Kidney epithelial cell (primary cell): Measurements from ENCODE around the gene ST6GALNAC5. TPM values are rescaled to one million over a fixed set of nuclear protein-coding genes. Genes with fewer than 3 reads are reported as not detected.

Experiments
- DNase-seq: peaks from one replicate; pipeline ENCODE4 v3.0.0-alpha.2; 2010; ENCODE audit warnings: low read depth
- H3K27me3 ChIP-seq: 2 replicates; pipeline ENCODE4 v1.6.0; 2011; ENCODE audit warnings: low read length; ENCODE audit not compliant: control insufficient read depth, insufficient read depth
- H3K36me3 ChIP-seq: 2 replicates; pipeline ENCODE4 v1.5.1; 2011; ENCODE audit warnings: low read length; ENCODE audit not compliant: control insufficient read depth, insufficient read depth
- H3K4me3 ChIP-seq: 2 replicates; pipeline ENCODE4 v1.5.1; 2011; ENCODE audit warnings: low read depth, mild to moderate bottlenecking, control low read depth, low read length
- total RNA-seq: library from RNA; depleted of rRNA; stranded (reverse); fragments of >200 nt; gene quantifications from 2 replicates; pipeline ENCODE4 v1.2.3, GENCODE V29; 2015
- TF ChIP-seq, protein P1 (sequence below): IDR thresholded peaks from 2 replicates; pipeline ENCODE4 v1.5.1; 2011; ENCODE audit warnings: mild to moderate bottlenecking, moderate library complexity, low read length, control low read depth, inconsistent platforms; ENCODE audit not compliant: insufficient read depth, poor library complexity, severe bottlenecking

Gene ST6GALNAC5
- total RNA-seq, 1 donor from 2014 or later = 9.4 TPM

DNA sequence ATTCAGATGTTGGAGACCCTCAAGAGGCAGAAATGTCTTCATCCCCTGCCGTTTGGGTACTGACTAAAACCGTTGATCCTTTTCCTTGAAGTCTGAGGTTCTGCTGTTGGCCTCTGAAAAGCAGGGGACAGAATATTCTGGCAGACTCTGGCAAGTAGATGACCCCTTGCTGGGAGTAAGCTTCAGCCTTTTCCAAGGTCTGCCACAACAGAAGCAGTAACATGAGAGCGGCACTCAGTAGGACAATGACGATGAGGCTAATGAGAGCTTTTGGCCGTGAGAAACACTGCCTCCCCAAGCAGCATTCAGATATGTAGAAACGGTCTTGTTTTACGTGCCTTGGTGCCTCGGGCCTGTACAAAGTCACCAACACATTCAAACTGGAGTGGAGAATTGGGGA lies 143.7 kb downstream of the ST6GALNAC5 start:
- Histone ChIP-seq H3K4me3 (no peak overlapping the region), H3K36me3 (no peaks in the 10 kb centered on the region), H3K27me3 (no peaks in the 10 kb centered on the region)
- TF ChIP-seq, protein P1, sequence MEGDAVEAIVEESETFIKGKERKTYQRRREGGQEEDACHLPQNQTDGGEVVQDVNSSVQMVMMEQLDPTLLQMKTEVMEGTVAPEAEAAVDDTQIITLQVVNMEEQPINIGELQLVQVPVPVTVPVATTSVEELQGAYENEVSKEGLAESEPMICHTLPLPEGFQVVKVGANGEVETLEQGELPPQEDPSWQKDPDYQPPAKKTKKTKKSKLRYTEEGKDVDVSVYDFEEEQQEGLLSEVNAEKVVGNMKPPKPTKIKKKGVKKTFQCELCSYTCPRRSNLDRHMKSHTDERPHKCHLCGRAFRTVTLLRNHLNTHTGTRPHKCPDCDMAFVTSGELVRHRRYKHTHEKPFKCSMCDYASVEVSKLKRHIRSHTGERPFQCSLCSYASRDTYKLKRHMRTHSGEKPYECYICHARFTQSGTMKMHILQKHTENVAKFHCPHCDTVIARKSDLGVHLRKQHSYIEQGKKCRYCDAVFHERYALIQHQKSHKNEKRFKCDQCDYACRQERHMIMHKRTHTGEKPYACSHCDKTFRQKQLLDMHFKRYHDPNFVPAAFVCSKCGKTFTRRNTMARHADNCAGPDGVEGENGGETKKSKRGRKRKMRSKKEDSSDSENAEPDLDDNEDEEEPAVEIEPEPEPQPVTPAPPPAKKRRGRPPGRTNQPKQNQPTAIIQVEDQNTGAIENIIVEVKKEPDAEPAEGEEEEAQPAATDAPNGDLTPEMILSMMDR = no peak
- DNase-seq = no peak

DNA sequence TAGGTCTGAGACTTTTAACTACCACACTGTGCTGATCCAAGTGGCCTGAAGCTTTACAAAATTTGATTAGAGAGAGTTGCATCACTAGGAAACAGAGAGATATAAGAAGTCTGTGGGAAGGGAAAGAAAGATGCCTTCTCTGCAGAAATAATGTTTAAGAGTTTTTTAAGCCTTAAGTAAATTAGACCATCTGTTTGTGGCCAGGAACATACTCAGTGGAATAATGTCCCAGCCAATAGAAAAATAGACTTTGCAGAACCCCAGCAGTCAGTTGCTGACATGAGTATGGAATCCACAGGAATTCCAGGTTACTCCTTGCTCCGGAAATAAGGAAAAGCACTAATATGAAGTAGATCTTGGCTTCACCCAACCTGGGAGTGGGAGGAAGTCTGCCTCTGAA lies 144.8 kb downstream of the ST6GALNAC5 start:
- Histone ChIP-seq H3K4me3 (no peak overlapping the region), H3K27me3 (no peaks in the 10 kb centered on the region), H3K36me3 (no peaks in the 10 kb centered on the region)
- DNase-seq = no peak
- TF ChIP-seq, protein P1 = no peak

DNA sequence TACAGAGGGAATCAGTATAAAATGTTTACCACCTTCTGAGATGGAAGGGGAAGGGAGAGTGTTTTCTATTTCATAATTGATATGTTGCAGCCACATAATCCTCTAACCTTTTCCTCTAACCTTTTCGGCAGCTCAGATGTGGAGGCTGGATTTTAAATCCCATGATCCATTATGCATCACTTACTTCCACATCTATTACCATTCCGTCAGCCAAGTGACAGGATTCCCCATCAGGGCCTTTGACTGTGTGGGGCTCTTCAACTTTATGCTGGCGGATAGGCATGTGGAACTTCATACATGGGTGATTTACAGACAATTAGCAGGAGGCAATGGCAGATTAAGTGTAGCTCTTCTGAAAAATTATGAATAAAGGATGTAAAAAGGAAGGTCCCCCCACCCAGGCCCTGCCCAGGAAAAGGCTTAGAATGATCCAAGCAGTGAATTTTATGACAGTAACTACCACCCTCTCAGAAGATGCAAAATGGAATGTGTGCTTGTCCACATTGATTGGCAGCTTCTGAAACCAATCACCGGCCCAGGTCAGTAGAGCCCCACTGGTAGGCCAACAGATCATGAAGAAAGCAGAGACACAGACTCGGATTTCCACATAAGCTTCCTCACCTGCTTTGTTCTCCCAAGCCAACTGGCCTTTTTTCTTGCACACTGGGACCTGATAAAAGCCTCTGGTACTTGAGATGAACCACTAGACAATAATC lies 147.0 kb downstream of the ST6GALNAC5 start:
- no peak for DNase-seq
- TF ChIP-seq, protein P1 = no peak
- no peaks in the 10 kb centered on the region for H3K36me3 ChIP-seq
- H3K4me3 ChIP-seq = no peak overlapping the region
- no peaks in the 10 kb centered on the region for H3K27me3 ChIP-seq

DNA sequence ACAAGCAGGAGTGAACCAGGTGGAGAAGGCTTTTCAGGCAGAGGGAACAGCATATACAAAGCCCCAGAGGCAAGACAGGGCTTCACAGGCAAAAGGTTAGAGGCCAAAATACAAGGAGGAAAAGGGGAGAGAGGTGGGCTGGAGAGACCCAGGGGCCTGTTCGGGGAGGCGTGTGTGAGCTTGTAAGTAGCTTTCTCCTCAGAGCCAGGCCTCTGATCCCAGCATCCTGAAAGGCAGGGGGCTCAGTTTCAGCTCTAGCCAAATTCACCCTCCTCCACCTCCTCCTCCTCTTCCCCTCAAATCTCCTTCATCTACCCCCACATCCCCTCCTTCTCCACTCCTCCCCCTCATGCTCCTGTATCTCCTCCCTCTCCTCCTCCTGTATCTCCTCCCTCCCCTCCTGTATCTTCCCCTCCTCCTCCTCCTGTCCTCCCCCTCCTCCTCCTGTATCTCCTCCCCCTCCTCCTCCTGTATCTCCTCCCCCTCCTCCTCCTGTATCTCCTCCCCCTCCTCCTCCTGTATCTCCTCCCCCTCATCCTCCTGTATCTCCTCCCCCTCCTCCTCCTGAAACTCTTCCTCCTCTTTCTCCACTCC lies 148.6 kb downstream of the ST6GALNAC5 start:
- no peaks in the 10 kb centered on the region for H3K36me3 ChIP-seq
- H3K27me3 ChIP-seq = no peaks in the 10 kb centered on the region
- DNase-seq = no peak
- no peak overlapping the region for H3K4me3 ChIP-seq
- TF ChIP-seq, protein P1 = no peak

DNA sequence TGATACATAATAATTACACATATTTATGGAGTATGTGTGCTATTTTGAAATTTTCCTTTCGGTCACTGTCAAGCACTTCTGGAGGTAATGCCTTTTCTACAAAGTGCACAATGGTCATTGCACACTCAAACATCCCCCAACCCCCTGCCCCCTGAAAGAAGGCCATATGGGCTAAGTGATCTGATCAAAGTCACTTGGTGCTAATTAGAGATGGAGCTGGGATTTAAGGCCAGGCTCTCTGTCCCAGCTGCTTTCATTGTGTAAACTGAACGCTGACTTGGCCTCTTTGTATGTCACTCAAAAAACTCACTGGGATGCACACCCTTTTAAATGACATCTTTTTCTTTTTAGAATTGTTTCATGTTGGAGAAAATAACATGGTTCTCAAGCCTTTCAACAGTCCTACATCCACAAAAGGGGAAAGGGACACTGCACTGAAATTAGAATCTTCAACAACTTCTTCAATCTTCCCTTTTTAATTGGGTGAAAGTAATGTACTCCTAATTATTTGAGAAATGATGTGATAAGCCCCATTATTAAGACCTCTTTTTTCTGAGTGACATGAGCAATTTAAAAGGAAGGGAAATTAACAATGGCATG lies 149.2 kb downstream of the ST6GALNAC5 start:
- no peak for DNase-seq
- H3K36me3 ChIP-seq = no peaks in the 10 kb centered on the region
- H3K27me3 ChIP-seq = no peaks in the 10 kb centered on the region
- no peak overlapping the region for H3K4me3 ChIP-seq
- TF ChIP-seq, protein P1 = no peak

DNA sequence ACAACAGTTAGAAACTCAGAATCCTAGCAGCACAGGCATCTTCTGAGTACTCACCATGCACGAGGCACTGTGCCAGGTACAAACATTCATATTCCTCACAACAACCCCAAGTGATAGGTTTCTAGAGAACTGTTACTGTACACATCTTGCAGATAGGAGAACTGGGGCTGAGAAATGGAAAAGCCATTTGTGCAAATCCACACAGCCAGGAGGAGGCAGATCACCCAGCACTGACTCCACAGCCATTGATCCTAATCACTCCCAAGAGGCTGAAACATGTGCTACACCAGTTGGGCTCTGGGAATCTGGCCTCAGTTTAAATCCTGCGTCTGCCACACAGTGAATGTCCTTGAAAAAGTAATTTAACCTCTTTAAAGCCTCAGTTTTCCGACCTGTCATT lies 151.0 kb downstream of the ST6GALNAC5 start:
- TF ChIP-seq, protein P1 = no peak
- Histone ChIP-seq H3K27me3 (no peaks in the 10 kb centered on the region), H3K4me3 (no peak overlapping the region), H3K36me3 (no peaks in the 10 kb centered on the region)
- no peak for DNase-seq
